Adrenal gland (tissue), 5 donors: ENCODE data around the gene STX8.

Experiments
- CTCF ChIP-seq, 6 experiments: fragments of 450-650 bp in 4 of 6; fragments of 200-600 bp in 2 of 6; sonication (generic) in 1 of 6; IDR thresholded peaks; 1 replicate in 5 of 6; 2 replicates in 1 of 6; pipeline versions ENCODE4 v1.5.1 to v1.8.0; 2016 to 2021; ENCODE audit warnings: antibody characterized with exemption in 6 of 6, mild to moderate bottlenecking in 2 of 6, moderate library complexity in 1 of 6
- POLR2A ChIP-seq, 2 donors: fragments of 450-650 bp; IDR thresholded peaks; one replicate each; pipeline ENCODE4 v1.6.1; 2017; ENCODE audit warnings: antibody characterized with exemption in 2 of 2, mild to moderate bottlenecking in 2 of 2, moderate library complexity in 1 of 2
- donor health status: DM: no; HTN: no; CAD: no.

GRCh38 chr17:9292561-9292941 lies 283.1 kb downstream of the STX8 start:
- TF ChIP-seq POLR2A (IDR thresholded peaks at IDR 0.05): no peak
- TF ChIP-seq CTCF (IDR thresholded peaks at IDR 0.05): no peak
